Measurements from ENCODE around the gene C1QB. TPM values are rescaled to one million over a fixed set of nuclear protein-coding genes. Genes with fewer than 3 reads are reported as not detected.
A peak's percentile ranks its signal among the peaks of the same experiment; 100 is the strongest.

Gene C1QB
- total RNA-seq, 4 donors from 2014 or later: 7.1 to 240 (median 110) TPM

DNA sequence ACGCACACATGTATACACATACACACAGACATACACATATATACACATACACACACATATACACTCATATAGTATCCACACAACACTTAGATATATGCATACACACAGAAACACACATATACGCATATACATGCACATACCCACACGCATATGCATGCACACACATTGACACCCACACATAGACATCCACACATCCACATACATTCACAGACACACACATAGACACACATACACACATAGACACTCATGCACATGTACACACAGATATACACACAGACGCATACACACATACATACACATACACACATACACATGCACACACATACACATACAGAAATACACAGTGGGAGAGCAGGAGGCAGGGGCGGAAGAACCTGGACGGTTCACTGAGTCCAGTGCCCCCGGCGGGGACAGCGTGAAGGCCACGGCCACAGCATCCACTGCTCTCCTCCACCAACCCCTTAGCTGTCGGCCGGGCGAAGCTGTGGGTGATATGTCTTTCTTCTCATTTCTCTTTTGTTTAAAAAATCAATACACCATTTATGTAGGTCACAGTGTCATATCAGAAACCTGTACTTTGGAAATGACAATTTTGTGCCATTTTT is 2.8 kb upstream of the C1QB start:
- Histone ChIP-seq H3K27ac (no peak overlapping the region), H3K4me1 (no peaks in the 10 kb centered on the region), H3K27me3 (peaks cover 0 to 50% (median 0%) of the 10 kb centered on the region in 4 donors), H3K9me3 (no peaks in the 10 kb centered on the region), H3K36me3 (no peaks in the 10 kb centered on the region), H3K4me3 (no peak overlapping the region)
- DNase-seq: no peak
- WGBS, 2 donors: 81 to 85% methylated on average over 13 of the region's 13 CpGs
- TF ChIP-seq POLR2A (IDR thresholded peaks at IDR 0.05): no peak
- TF ChIP-seq, protein P1, sequence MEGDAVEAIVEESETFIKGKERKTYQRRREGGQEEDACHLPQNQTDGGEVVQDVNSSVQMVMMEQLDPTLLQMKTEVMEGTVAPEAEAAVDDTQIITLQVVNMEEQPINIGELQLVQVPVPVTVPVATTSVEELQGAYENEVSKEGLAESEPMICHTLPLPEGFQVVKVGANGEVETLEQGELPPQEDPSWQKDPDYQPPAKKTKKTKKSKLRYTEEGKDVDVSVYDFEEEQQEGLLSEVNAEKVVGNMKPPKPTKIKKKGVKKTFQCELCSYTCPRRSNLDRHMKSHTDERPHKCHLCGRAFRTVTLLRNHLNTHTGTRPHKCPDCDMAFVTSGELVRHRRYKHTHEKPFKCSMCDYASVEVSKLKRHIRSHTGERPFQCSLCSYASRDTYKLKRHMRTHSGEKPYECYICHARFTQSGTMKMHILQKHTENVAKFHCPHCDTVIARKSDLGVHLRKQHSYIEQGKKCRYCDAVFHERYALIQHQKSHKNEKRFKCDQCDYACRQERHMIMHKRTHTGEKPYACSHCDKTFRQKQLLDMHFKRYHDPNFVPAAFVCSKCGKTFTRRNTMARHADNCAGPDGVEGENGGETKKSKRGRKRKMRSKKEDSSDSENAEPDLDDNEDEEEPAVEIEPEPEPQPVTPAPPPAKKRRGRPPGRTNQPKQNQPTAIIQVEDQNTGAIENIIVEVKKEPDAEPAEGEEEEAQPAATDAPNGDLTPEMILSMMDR (IDR thresholded peaks at IDR 0.05): no peak
- intact Hi-C loops (cut with DNase I): no loop called here

GRCh38 chr1:22651941-22652856 is 837 bp upstream of the C1QB start:
- Histone ChIP-seq H3K27ac (peak overlapping the region in 1 of 4 donors; percentile 21), H3K4me1 (no peaks in the 10 kb centered on the region), H3K36me3 (no peaks in the 10 kb centered on the region), H3K27me3 (peaks cover 0 to 65% (median 0%) of the 10 kb centered on the region in 4 donors), H3K4me3 (no peak overlapping the region), H3K9me3 (no peaks in the 10 kb centered on the region)
- WGBS, 2 donors: 54 to 67% methylated on average over 11 to 13 of the region's 15 CpGs
- intact Hi-C loops (cut with DNase I): no loop called here
- no peak for TF ChIP-seq POLR2A (IDR thresholded peaks at IDR 0.05)
- TF ChIP-seq, protein P1 (IDR thresholded peaks at IDR 0.05): no peak
- no peak for DNase-seq

DNA sequence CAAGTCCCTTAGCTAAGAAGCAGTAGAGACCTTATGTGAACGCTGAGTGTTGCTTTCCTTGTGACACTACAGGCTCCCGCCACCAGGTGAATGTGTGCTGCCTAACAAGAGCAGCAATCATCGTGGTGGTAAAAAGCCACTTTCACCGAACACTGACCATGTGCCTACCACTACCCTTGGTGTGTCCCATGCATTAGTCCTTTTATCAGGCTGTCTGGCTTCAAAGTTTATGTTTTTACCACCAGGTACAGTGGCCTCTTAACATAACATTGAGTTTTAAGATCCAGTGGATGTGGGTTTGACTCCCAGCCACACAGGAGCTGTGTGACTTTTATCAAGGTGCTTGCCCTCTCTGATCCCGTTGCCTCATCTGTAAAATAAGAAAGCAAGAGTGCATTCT is 1.7 kb downstream of the C1QB start:
- no peak for DNase-seq

DNA sequence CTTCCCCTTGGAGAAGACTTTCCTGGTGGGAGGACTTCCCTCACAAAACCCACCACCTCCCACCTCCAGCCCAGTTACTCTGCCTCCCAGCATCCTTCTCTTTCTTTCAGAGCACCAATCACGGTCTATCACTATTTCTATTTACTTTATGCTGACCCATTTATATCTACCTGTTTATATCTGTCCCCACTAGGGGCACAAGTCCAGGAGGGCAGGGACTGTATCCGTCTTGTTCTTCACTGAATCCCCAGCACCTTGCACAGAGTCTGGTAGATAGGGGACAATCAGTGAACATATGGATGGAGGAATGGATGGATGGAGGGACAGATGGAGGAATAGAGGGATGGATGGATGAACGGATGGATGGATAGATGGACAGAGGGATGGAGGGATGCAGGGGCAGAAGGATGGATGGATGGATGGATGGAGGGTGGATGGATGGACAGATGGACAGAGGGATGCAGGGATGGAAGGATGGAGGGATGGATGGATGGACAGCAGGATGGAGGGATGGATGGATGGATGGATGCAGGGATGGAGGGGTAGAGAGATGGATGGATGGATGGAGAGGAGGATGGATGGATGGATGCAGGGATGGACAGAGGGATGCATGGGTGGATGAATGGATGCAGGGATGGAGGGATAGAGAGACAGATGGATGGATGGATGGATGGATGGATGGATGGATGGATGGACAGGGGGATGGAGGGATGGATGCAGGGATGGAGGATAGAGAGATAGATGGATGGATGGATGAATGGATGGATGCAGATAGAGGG is 5.5 kb downstream of the C1QB start:
- no peak for TF ChIP-seq POLR2A (IDR thresholded peaks at IDR 0.05)
- TF ChIP-seq, protein P1 (IDR thresholded peaks at IDR 0.05): peak in 1 of 6 experiments; percentile 7
- no peak overlapping the region for H3K27ac ChIP-seq
- 56% methylated on average over 3 of the region's 3 CpGs for WGBS, 2 donors
- intact Hi-C loops (cut with DNase I): no loop called here
- no peak for DNase-seq
- H3K9me3 ChIP-seq: no peaks in the 10 kb centered on the region
- no peak overlapping the region for H3K4me3 ChIP-seq
- peaks cover 0 to 75% (median 0%) of the 10 kb centered on the region in 4 donors for H3K27me3 ChIP-seq
- no peaks in the 10 kb centered on the region for H3K4me1 ChIP-seq
- H3K36me3 ChIP-seq: no peaks in the 10 kb centered on the region

More for the DNA sequence above, 1.7 kb downstream of the C1QB start:
- 55 to 57% methylated on average over 5 of the region's 5 CpGs for WGBS, 2 donors
- Histone ChIP-seq H3K36me3 (no peaks in the 10 kb centered on the region), H3K27ac (no peak overlapping the region), H3K9me3 (no peaks in the 10 kb centered on the region), H3K4me1 (no peaks in the 10 kb centered on the region), H3K27me3 (peaks cover 0 to 81% (median 0%) of the 10 kb centered on the region in 4 donors), H3K4me3 (peak overlapping the region in 2 of 4 donors; percentile 30 to 49)
- intact Hi-C loops (cut with DNase I): no loop called here
- TF ChIP-seq POLR2A (IDR thresholded peaks at IDR 0.05): no peak
- TF ChIP-seq, protein P1 (IDR thresholded peaks at IDR 0.05): peak in 2 of 6 experiments; percentile 3 to 14

Measured in esophagus squamous epithelium (tissue), 5 donors.